ENCODE results near the gene DENND1B.

DNA sequence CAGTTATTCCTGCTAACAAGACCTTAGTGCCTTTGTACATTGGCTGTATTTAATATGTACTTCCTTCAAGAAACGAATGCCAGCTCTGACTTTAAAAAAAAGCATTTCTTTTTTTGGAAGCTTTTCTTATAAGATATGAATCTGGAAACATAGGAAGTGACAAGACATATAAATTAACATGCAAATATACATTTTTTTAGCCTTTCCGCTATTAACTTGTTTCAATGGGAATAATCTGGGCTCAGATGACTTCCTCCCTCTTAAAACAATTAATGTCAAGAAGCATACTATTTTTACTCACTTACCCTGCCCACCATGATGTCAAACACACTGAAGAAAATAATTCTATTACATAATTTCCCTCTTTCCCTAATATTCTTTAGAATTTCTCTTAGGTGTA lies 1.4 kb downstream of the DENND1B start:
- TF ChIP-seq POLR2A (IDR thresholded peaks at IDR 0.05) = no peak
- TF ChIP-seq, protein P1, sequence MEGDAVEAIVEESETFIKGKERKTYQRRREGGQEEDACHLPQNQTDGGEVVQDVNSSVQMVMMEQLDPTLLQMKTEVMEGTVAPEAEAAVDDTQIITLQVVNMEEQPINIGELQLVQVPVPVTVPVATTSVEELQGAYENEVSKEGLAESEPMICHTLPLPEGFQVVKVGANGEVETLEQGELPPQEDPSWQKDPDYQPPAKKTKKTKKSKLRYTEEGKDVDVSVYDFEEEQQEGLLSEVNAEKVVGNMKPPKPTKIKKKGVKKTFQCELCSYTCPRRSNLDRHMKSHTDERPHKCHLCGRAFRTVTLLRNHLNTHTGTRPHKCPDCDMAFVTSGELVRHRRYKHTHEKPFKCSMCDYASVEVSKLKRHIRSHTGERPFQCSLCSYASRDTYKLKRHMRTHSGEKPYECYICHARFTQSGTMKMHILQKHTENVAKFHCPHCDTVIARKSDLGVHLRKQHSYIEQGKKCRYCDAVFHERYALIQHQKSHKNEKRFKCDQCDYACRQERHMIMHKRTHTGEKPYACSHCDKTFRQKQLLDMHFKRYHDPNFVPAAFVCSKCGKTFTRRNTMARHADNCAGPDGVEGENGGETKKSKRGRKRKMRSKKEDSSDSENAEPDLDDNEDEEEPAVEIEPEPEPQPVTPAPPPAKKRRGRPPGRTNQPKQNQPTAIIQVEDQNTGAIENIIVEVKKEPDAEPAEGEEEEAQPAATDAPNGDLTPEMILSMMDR (IDR thresholded peaks at IDR 0.05) = no peak
